Kidney epithelial cell (primary cell): ENCODE measurements around the gene DRD2. TPM values are rescaled to one million over a fixed set of nuclear protein-coding genes. Genes with fewer than 3 reads are reported as not detected.

Experiments
- DNase-seq: peaks from one replicate; pipeline ENCODE4 v3.0.0-alpha.2; 2010; ENCODE audit warnings: low read depth
- H3K27me3 ChIP-seq: 2 replicates; pipeline ENCODE4 v1.6.0; 2011; ENCODE audit warnings: low read length; ENCODE audit not compliant: control insufficient read depth, insufficient read depth
- H3K36me3 ChIP-seq: 2 replicates; pipeline ENCODE4 v1.5.1; 2011; ENCODE audit warnings: low read length; ENCODE audit not compliant: control insufficient read depth, insufficient read depth
- H3K4me3 ChIP-seq: 2 replicates; pipeline ENCODE4 v1.5.1; 2011; ENCODE audit warnings: low read depth, mild to moderate bottlenecking, control low read depth, low read length
- CTCF ChIP-seq: IDR thresholded peaks from 2 replicates; pipeline ENCODE4 v1.5.1; 2011; ENCODE audit warnings: mild to moderate bottlenecking, moderate library complexity, low read length, control low read depth, inconsistent platforms; ENCODE audit not compliant: insufficient read depth, poor library complexity, severe bottlenecking
- total RNA-seq: library from RNA; depleted of rRNA; stranded (reverse); fragments of >200 nt; gene quantifications from 2 replicates; pipeline ENCODE4 v1.2.3, GENCODE V29; 2015

DRD2 gene
- total RNA-seq, 1 donor from 2014 or later, result 0.42 TPM

DNA sequence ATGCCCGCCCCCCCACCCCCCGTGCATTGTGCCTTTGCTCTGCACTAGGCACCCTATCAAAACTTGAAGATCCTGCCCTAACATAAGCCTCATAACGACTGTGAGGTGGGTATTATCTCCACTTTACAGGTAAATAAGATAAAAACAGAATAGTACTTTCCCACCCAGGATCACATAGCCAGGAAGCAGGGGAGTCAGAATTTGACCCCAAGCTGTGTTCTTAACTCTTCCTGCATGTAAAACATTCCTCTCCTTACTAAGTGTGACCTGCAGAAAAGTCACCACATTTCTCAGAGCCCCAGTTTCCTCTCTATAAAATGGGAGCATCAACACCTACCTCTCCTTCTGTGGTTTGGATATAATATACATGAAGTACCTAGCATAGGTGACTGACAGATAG lies 105.8 kb downstream of the DRD2 start:
- Histone ChIP-seq H3K4me3 (no peak overlapping the region), H3K36me3 (peaks cover 5% of the 10 kb centered on the region), H3K27me3 (no peaks in the 10 kb centered on the region)
- no peak for TF ChIP-seq CTCF
- no peak for DNase-seq

DNA sequence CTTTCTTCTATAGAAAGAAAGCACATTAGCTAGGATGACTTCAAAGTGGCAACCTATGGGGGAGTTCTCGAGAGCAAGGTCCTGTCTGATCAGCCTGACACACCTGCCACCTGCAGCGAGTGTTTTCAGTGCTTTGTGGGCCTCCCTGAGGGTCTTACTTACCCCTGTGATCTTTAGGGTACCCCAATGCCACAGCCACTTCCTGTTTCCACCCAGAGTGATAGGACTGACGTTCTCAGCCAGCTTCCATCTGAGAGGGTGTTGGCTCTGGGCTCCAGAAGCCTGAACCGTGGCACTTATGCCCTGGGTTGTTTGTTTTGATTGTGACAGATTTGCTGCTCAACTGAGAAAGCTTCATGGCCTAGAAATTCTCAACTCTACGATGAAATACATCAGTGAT lies 109.3 kb downstream of the DRD2 start:
- H3K4me3 ChIP-seq, result no peak overlapping the region
- no peak for DNase-seq
- peaks cover 5% of the 10 kb centered on the region for H3K36me3 ChIP-seq
- H3K27me3 ChIP-seq, result no peaks in the 10 kb centered on the region
- TF ChIP-seq CTCF, result no peak

DNA sequence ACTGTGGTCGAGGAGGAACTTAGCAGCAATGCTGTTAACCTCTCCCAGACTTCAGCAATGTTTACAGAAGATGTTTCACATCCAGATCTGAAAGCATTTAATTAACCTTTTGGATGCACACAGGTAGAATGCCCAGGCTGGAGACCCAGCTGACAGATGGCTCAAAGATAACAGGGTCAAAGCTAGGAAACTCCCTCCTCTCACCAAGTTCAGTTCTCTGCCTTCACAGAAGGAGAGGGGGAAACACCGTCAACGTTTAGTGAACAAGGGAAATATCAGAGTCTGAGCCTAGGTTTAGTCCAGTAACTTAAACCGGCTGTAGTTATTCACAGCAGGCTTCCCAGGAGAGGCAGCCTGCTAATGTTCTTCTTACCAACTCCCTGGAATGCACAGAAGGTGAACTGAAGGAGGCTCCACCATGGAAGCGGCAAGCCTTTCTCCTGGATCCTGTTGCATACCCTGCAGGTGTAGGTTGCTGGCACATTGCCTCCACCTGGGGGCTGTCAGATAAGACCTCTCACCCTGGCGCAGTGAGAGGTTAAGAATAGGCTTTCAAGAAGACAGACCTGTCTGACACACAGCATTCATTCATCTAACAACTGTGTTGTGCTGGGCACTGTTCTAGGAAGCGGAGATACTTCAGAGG lies 111.1 kb downstream of the DRD2 start:
- no peak overlapping the region for H3K4me3 ChIP-seq
- peaks cover 7% of the 10 kb centered on the region for H3K36me3 ChIP-seq
- no peak for TF ChIP-seq CTCF
- no peak for DNase-seq
- no peaks in the 10 kb centered on the region for H3K27me3 ChIP-seq

DNA sequence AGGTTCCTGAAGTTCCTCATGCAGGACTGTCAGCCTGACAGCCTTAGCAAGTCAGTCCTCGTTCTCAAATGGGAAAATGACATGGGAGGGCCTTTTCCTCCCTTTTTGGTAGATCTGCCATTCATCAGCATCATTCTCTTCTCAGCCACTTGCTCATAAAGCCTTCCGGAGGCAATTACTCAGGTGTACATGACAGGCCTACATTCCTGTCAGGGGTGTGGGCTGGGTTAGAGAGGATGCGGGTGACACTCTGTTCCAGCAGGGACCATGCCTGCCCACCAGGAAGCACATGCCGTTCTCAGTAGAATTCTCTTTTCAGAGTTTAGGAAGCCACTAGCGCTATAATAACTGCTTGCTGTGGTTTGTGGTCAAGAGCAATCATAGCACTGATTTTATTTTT lies 111.8 kb downstream of the DRD2 start:
- DNase-seq, result no peak
- no peaks in the 10 kb centered on the region for H3K27me3 ChIP-seq
- no peak for TF ChIP-seq CTCF
- peaks cover 7% of the 10 kb centered on the region for H3K36me3 ChIP-seq
- no peak overlapping the region for H3K4me3 ChIP-seq

Other genes with a start within 250 kb of the DRD2 start
- 15.2 and 17.1 TPM in 2 replicates for gene TTC12, start 160.8 kb downstream of the DRD2 start, total RNA-seq
- gene ANKK1, start 87.6 kb downstream of the DRD2 start, total RNA-seq, result 0.50 and 0.75 TPM in 2 replicates
- 0.07 TPM in 1 of 2 replicates, not detected in the other for gene TMPRSS5, start 230.9 kb upstream of the DRD2 start, total RNA-seq